HepG2 (cell line): Measurements from ENCODE around the gene PIM1. TPM values are rescaled to one million over a fixed set of nuclear protein-coding genes. Genes with fewer than 3 reads are reported as not detected.

Experiments
- CREBL2 ChIP-seq: sonication (generic); formaldehyde crosslinking; IDR thresholded peaks from 2 replicates; pipeline ENCODE4 v1.8.1; 2023; ENCODE audit warnings: missing genetic modification reagents, mild to moderate bottlenecking, borderline replicate concordance
- FOXA3 ChIP-seq: IDR thresholded peaks from 2 replicates; pipeline ENCODE4 v1.6.1; 2016; ENCODE audit warnings: missing genetic modification reagents, missing compliant biosample characterization
- IKZF1 ChIP-seq: fragments of 450-650 bp; IDR thresholded peaks from 2 replicates; pipeline ENCODE4 v1.7.1; 2016
- KAT7 ChIP-seq: IDR thresholded peaks from 2 replicates; pipeline ENCODE4 v1.6.1; 2018; ENCODE audit warnings: borderline replicate concordance, missing compliant biosample characterization
- NR0B2 ChIP-seq: sonication (generic); formaldehyde crosslinking; IDR thresholded peaks from 2 replicates; pipeline ENCODE4 v1.4.0; 2020; ENCODE audit warnings: mild to moderate bottlenecking, missing genetic modification reagents
- PRPF4 ChIP-seq: fragments of 200-400 bp; formaldehyde crosslinking; IDR thresholded peaks from 2 replicates; pipeline ENCODE4 v1.6.1; 2016; ENCODE audit warnings: low read length, low read depth; ENCODE audit not compliant: poor library complexity, severe bottlenecking
- RAD51 ChIP-seq: fragments of 450-650 bp; IDR thresholded peaks from 2 replicates; pipeline ENCODE4 v1.6.1; 2016; ENCODE audit warnings: borderline replicate concordance
- TEAD3 ChIP-seq: optimal IDR thresholded peaks from 2 replicates; pipeline ENCODE3; 2016; ENCODE audit warnings: borderline replicate concordance
- TFE3 ChIP-seq: IDR thresholded peaks from 2 replicates; pipeline ENCODE4 v1.6.1; 2016
- USF2 ChIP-seq, 2 experiments: sonication (generic) in 1 of 2; formaldehyde crosslinking in 1 of 2; IDR thresholded peaks; 2 replicates each; pipeline versions ENCODE4 v1.5.1 to v1.6.1; 2011 to 2020; ENCODE audit warnings: borderline replicate concordance in 1 of 2, low read depth in 1 of 2, low read length in 1 of 2, mild to moderate bottlenecking in 1 of 2, missing genetic modification reagents in 1 of 2, moderate library complexity in 1 of 2
- ZFX ChIP-seq: sonication (generic); formaldehyde crosslinking; IDR thresholded peaks from 2 replicates; pipeline ENCODE4 v1.4.0; 2020; ENCODE audit warnings: mild to moderate bottlenecking, low read depth, missing genetic modification reagents, moderate library complexity
- ZNF18 ChIP-seq: sonication (generic); formaldehyde crosslinking; IDR thresholded peaks from 2 replicates; pipeline ENCODE4 v1.8.0; 2022; ENCODE audit warnings: mild to moderate bottlenecking, missing genetic modification reagents; ENCODE audit not compliant: insufficient replicate concordance
- ZNF263 ChIP-seq: sonication (generic); formaldehyde crosslinking; IDR thresholded peaks from 2 replicates; pipeline ENCODE4 v1.4.0; 2020; ENCODE audit warnings: missing genetic modification reagents
- ZNF367 ChIP-seq: sonication (generic); formaldehyde crosslinking; IDR thresholded peaks from 2 replicates; pipeline ENCODE4 v1.4.0; 2020; ENCODE audit warnings: missing genetic modification reagents, borderline replicate concordance
- ZNF570 ChIP-seq: sonication (generic); formaldehyde crosslinking; IDR thresholded peaks from 2 replicates; pipeline ENCODE4 v1.4.0; 2020; ENCODE audit warnings: mild to moderate bottlenecking, missing genetic modification reagents, borderline replicate concordance
- ZNF781 ChIP-seq: sonication (generic); formaldehyde crosslinking; IDR thresholded peaks from 2 replicates; pipeline ENCODE4 v1.5.1; 2020; ENCODE audit warnings: borderline replicate concordance, mild to moderate bottlenecking, missing genetic modification reagents; ENCODE audit errors: not compliant biosample characterization
- polyA plus RNA-seq, 8 experiments: library from polyadenylated mRNA; depleted of rRNA in 3 of 8; stranded (reverse) in 7 of 8; unstranded in 1 of 8; fragments of >200 nt; fragmentation: Illumina TruSeq in 4 of 8; extraction: Trizol in 4 of 8; gene quantifications; 2 replicates each; pipeline versions ENCODE4 v1.2.1 to v1.2.3, GENCODE V29; 2011 to 2016; ENCODE audit warnings: low read depth in 4 of 8, missing spikeins in 1 of 8, mixed read lengths in 1 of 8; ENCODE audit not compliant: insufficient read depth in 1 of 8
- total RNA-seq, 5 experiments: library from RNA; depleted of rRNA; stranded (reverse); fragments of >200 nt; fragmentation: Illumina TruSeq; extraction: Trizol; gene quantifications; 2 replicates each; pipeline ENCODE4 v1.2.3, GENCODE V29; 2016; ENCODE audit warnings: low read depth in 1 of 5
- TF ChIP-seq, protein P1 (sequence below): conservative IDR thresholded peaks from 2 replicates; pipeline ENCODE4 v1.6.1; 2018; ENCODE audit warnings: missing genetic modification reagents
- TF ChIP-seq, protein P2 (sequence below): sonication (generic); formaldehyde crosslinking; IDR thresholded peaks from 2 replicates; pipeline ENCODE4 v1.5.0; 2020; ENCODE audit warnings: missing genetic modification reagents, mild to moderate bottlenecking, borderline replicate concordance

The PIM1 gene
- total and polyA plus RNA-seq, 2 of the 13 experiments (the other 11 are each of a cell fraction or from before 2014, with no cell fraction given): 29.4 to 117 TPM

GRCh38 chr6:37222125-37222967 lies 52.4 kb downstream of the PIM1 start (continued):
- peak; percentile 54; the same call in 1 of the 2 replicates for TF ChIP-seq KAT7 (CRISPR knock-in tag)
- TF ChIP-seq TEAD3 (CRISPR knock-in tag): peak; percentile 9
- TF ChIP-seq ZNF367 (CRISPR knock-in tag): no peak
- TF ChIP-seq ZNF18: no peak
- peak; percentile 46 for TF ChIP-seq ZNF781 (CRISPR knock-in tag)
- TF ChIP-seq, protein P1, sequence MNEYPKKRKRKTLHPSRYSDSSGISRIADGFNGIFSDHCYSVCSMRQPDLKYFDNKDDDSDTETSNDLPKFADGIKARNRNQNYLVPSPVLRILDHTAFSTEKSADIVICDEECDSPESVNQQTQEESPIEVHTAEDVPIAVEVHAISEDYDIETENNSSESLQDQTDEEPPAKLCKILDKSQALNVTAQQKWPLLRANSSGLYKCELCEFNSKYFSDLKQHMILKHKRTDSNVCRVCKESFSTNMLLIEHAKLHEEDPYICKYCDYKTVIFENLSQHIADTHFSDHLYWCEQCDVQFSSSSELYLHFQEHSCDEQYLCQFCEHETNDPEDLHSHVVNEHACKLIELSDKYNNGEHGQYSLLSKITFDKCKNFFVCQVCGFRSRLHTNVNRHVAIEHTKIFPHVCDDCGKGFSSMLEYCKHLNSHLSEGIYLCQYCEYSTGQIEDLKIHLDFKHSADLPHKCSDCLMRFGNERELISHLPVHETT: 0 out of 2 replicates have a peak, but pooled peaks have one; percentile 61
- TF ChIP-seq ZNF570 (CRISPR knock-in tag): no peak
- no peak for TF ChIP-seq IKZF1
- TF ChIP-seq ZFX: peak; percentile 72
- no peak for TF ChIP-seq RAD51
- TF ChIP-seq PRPF4: no peak
- TF ChIP-seq ZNF263: peak; percentile 21; the same call in 1 of the 2 replicates
- peak; percentile 12; the same call in 1 of the 2 replicates for TF ChIP-seq FOXA3 (CRISPR knock-in tag)
- no peak for TF ChIP-seq CREBL2 (CRISPR knock-in tag)
- TF ChIP-seq TFE3 (CRISPR knock-in tag): no peak
- TF ChIP-seq, protein P2, sequence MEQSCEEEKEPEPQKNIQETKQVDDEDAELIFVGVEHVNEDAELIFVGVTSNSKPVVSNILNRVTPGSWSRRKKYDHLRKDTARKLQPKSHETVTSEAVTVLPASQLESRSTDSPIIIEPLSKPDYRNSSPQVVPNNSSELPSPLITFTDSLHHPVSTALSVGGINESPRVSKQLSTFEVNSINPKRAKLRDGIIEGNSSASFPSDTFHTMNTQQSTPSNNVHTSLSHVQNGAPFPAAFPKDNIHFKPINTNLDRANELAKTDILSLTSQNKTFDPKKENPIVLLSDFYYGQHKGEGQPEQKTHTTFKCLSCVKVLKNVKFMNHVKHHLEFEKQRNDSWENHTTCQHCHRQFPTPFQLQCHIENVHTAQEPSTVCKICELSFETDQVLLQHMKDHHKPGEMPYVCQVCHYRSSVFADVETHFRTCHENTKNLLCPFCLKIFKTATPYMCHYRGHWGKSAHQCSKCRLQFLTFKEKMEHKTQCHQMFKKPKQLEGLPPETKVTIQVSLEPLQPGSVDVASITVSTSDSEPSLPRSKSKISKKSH (CRISPR knock-in tag): no peak; the same call in 1 of the 2 replicates
- no peak for TF ChIP-seq USF2 (IDR thresholded peaks at IDR 0.05; ENCODE audit: low read depth, low read length)
- TF ChIP-seq USF2 (CRISPR knock-in tag; IDR thresholded peaks at IDR 0.05; ENCODE audit: borderline replicate concordance): no peak
- TF ChIP-seq NR0B2 (CRISPR knock-in tag): no peak
